HTERT RPE-1 (cell line): ENCODE results near the gene ATP7A.
"Not testable (repeated sequence)": the region's sequence is repeated elsewhere in the genome, so short reads cannot be mapped to it uniquely, and the experiment has no call there.

ENCODE experiments used
- in situ Hi-C: fragments of 300-500 bp; cut with MboI; formaldehyde crosslinking; loops from 4 replicates; pipeline ENCODE4 v1.14.3; 2020; ENCODE audit warnings: low sequenced_read_pairs

Gene ATP7A

GRCh38 chrX:77910108-77910840, at the start of gene ATP7A:
Gene ATP7A (plus strand): TSS chrX:77910693. CDS start chrX:77971642, 60,949 bp downstream.
- in situ Hi-C loops: no loop called here

- in situ Hi-C loops: no loop called here
Measured at GRCh38 chrX:77875372-77875771, 35.1 kb upstream of the ATP7A start.

- in situ Hi-C loops: not testable (repeated sequence)
Measured at GRCh38 chrX:77881418-77881817, 29.1 kb upstream of the ATP7A start.

- in situ Hi-C loops: no loop called here
Measured at GRCh38 chrX:77892887-77893286, 17.6 kb upstream of the ATP7A start.

GRCh38 chrX:77893713-77894112, 16.8 kb upstream of the ATP7A start:
- in situ Hi-C loops: no loop called here

- in situ Hi-C loops: no loop called here
Measured at GRCh38 chrX:77894921-77895886, 15.3 kb upstream of the ATP7A start, which contains the start of gene MAGT1. Gene MAGT1 (minus strand): TSS chrX:77895435. CDS start chrX:77895410, 25 bp downstream.

- in situ Hi-C loops: no loop called here
Measured at GRCh38 chrX:77899081-77899828, 11.2 kb upstream of the ATP7A start, which contains the start of gene COX7B. Gene COX7B (plus strand): TSS chrX:77899468. CDS start chrX:77899554, 86 bp downstream.

GRCh38 chrX:77900688-77901087, 9.8 kb upstream of the ATP7A start:
- in situ Hi-C loops: no loop called here

- in situ Hi-C loops: no loop called here
Measured at GRCh38 chrX:77901506-77901905, 9.0 kb upstream of the ATP7A start.

GRCh38 chrX:77917294-77917933, 6.9 kb downstream of the ATP7A start:
- in situ Hi-C loops: no loop called here

GRCh38 chrX:77918568-77918967, 8.1 kb downstream of the ATP7A start:
- in situ Hi-C loops: no loop called here

- in situ Hi-C loops: not testable (repeated sequence)
Measured at GRCh38 chrX:77919370-77919769, 8.9 kb downstream of the ATP7A start.

- in situ Hi-C loops: no loop called here
Measured at GRCh38 chrX:77922787-77923186, 12.3 kb downstream of the ATP7A start.

GRCh38 chrX:77924320-77924859, 13.9 kb downstream of the ATP7A start:
- in situ Hi-C loops: no loop called here

GRCh38 chrX:77925764-77926163, 15.3 kb downstream of the ATP7A start:
- in situ Hi-C loops: no loop called here

- in situ Hi-C loops: no loop called here
Measured at GRCh38 chrX:77930581-77930980, 20.1 kb downstream of the ATP7A start.

GRCh38 chrX:77935886-77936285, 25.4 kb downstream of the ATP7A start:
- in situ Hi-C loops: no loop called here

GRCh38 chrX:77936299-77936698, 25.8 kb downstream of the ATP7A start:
- in situ Hi-C loops: no loop called here

- in situ Hi-C loops: no loop called here
Measured at GRCh38 chrX:77937291-77937690, 26.8 kb downstream of the ATP7A start.

- in situ Hi-C loops: no loop called here
Measured at GRCh38 chrX:77938083-77938680, 27.7 kb downstream of the ATP7A start.
